ENCODE data around the gene GJD3.

The GJD3 gene

DNA sequence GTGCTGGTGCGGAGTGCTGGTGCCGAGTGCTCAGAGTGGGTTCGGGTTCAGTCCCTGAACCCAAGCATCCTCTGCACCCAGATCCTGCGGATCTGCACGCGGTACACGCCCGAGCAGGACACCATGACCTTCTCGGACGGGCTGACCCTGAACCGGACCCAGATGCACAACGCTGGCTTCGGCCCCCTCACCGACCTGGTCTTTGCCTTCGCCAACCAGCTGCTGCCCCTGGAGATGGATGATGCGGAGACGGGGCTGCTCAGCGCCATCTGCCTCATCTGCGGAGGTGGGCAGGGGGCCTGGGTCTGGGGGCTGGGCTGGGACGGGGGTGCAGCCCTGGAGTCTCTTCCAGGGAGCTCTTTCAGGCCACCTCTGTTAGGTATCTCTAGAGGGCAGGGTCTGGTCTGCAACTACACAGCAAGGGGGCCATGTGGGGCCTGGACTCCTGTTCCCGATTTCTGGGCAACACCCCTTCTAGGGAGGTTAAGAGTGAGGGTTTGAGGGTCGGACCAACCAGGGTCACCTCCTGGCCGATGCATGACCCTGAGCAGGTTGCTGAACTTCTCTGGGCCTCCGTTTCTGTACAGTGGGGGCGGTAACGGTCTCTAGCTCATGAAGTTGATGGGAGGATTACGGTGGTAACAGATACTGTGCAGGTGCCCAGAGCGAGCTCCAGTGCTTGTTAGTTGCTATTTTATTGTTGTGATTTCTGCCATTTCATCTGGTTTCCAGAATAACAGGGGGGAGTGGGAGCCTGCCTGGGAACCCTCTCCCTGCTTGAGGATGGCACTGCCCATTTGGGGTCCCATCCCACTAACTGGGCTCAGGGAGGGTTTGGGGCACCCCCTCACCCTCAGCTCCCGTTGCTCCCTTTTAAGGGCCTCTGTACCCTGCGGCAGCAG lies 10.1 kb downstream of the GJD3 start:
- no peak for ATAC-seq
- TF ChIP-seq TCF4 (CRISPR knock-in tag; IDR thresholded peaks at IDR 0.05; ENCODE audit: borderline replicate concordance) (no peak), PPARA (CRISPR knock-in tag; IDR thresholded peaks at IDR 0.05; ENCODE audit: borderline replicate concordance) (no peak), BACH2 (CRISPR knock-in tag; IDR thresholded peaks at IDR 0.05; ENCODE audit: borderline replicate concordance) (no peak), RARB (CRISPR knock-in tag; IDR thresholded peaks at IDR 0.05) (no peak), ZFP30 (CRISPR knock-in tag; IDR thresholded peaks at IDR 0.05) (no peak), ZC3H10 (CRISPR knock-in tag; IDR thresholded peaks at IDR 0.05) (no peak), ZNF565 (CRISPR knock-in tag; conservative IDR thresholded peaks at IDR 0.05; ENCODE audit: low read depth) (no peak), ARNTL (CRISPR knock-in tag; IDR thresholded peaks at IDR 0.05; ENCODE audit: borderline replicate concordance, low read depth) (no peak), ZFP3 (CRISPR knock-in tag; IDR thresholded peaks at IDR 0.05) (no peak)

DNA sequence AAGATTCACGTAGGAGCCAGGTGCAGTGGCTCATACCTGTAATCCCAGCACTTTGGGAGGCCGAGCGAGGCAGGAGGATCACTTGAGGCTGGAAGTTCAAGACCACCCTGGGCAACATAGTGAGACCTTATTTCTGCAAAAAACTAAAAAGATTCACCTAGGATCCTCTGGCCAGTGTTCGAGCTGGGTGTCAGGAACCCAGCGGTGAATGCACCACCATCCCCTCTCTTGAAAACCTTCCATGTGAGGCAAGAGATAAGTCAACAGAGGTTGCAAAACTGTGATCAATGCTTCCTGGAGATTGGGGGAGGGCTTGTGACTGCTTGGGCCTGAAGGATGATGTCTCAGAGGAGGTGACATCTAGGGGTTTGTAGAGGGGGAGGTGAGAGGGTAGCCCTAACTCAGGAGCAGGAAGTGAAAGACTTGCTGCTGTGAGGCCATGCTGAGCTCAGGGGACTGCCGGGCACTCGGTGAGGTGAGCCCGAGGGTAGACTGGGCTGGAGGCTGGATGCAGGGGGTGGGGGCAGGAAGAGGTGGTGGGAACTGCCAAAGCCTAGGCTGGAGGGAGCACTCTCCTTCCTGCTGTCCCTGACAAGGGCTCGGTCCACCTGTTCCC lies 11.7 kb downstream of the GJD3 start:
- ATAC-seq = no peak
- TF ChIP-seq SNAI2 (CRISPR knock-in tag; IDR thresholded peaks at IDR 0.05) (no peak), POU6F1 (CRISPR knock-in tag; IDR thresholded peaks at IDR 0.05; ENCODE audit: borderline replicate concordance, low read depth) (no peak), CSDC2 (CRISPR knock-in tag; IDR thresholded peaks at IDR 0.05) (no peak), ESRRG (CRISPR knock-in tag; IDR thresholded peaks at IDR 0.05) (no peak), TCF4 (CRISPR knock-in tag; IDR thresholded peaks at IDR 0.05; ENCODE audit: borderline replicate concordance) (no peak), ZFP3 (CRISPR knock-in tag; IDR thresholded peaks at IDR 0.05) (no peak), ZNF565 (CRISPR knock-in tag; conservative IDR thresholded peaks at IDR 0.05; ENCODE audit: low read depth) (no peak)

GRCh38 chr17:40352237-40352778 lies 12.2 kb downstream of the GJD3 start:
- TF ChIP-seq GLIS3 (CRISPR knock-in tag; IDR thresholded peaks at IDR 0.05) (no peak), ARNTL (CRISPR knock-in tag; IDR thresholded peaks at IDR 0.05; ENCODE audit: borderline replicate concordance, low read depth) (no peak), ZFP3 (CRISPR knock-in tag; IDR thresholded peaks at IDR 0.05) (no peak), CSDC2 (CRISPR knock-in tag; IDR thresholded peaks at IDR 0.05) (no peak), OSR1 (CRISPR knock-in tag; IDR thresholded peaks at IDR 0.05) (no peak), ZFP30 (CRISPR knock-in tag; IDR thresholded peaks at IDR 0.05) (no peak), ISL1 (CRISPR knock-in tag; IDR thresholded peaks at IDR 0.05) (no peak), PPARA (CRISPR knock-in tag; IDR thresholded peaks at IDR 0.05; ENCODE audit: borderline replicate concordance) (no peak)
- TF ChIP-seq, protein P1, sequence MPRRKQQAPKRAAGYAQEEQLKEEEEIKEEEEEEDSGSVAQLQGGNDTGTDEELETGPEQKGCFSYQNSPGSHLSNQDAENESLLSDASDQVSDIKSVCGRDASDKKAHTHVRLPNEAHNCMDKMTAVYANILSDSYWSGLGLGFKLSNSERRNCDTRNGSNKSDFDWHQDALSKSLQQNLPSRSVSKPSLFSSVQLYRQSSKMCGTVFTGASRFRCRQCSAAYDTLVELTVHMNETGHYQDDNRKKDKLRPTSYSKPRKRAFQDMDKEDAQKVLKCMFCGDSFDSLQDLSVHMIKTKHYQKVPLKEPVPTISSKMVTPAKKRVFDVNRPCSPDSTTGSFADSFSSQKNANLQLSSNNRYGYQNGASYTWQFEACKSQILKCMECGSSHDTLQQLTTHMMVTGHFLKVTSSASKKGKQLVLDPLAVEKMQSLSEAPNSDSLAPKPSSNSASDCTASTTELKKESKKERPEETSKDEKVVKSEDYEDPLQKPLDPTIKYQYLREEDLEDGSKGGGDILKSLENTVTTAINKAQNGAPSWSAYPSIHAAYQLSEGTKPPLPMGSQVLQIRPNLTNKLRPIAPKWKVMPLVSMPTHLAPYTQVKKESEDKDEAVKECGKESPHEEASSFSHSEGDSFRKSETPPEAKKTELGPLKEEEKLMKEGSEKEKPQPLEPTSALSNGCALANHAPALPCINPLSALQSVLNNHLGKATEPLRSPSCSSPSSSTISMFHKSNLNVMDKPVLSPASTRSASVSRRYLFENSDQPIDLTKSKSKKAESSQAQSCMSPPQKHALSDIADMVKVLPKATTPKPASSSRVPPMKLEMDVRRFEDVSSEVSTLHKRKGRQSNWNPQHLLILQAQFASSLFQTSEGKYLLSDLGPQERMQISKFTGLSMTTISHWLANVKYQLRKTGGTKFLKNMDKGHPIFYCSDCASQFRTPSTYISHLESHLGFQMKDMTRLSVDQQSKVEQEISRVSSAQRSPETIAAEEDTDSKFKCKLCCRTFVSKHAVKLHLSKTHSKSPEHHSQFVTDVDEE (CRISPR knock-in tag; IDR thresholded peaks at IDR 0.05) = no peak
- no peak for ATAC-seq

- TF ChIP-seq ZC3H10 (CRISPR knock-in tag; IDR thresholded peaks at IDR 0.05) (no peak), RARB (CRISPR knock-in tag; IDR thresholded peaks at IDR 0.05) (no peak), ZFP30 (CRISPR knock-in tag; IDR thresholded peaks at IDR 0.05) (no peak), ZNF565 (CRISPR knock-in tag; conservative IDR thresholded peaks at IDR 0.05; ENCODE audit: low read depth) (0 out of 2 replicates have a peak, but pooled peaks have one; percentile 42)
- ATAC-seq = no peak
Measured at GRCh38 chr17:40351359-40352236, 12.9 kb downstream of the GJD3 start.
